GM10248 (cell line): Measurements from ENCODE around the gene PUS1.

ENCODE experiments used
- CTCF ChIA-PET: fragments of 300-600 bp; sonication (Branson Sonifier 250); formaldehyde crosslinking; extraction: SDS; loops from one replicate; lab custom pipeline; 2021; ENCODE audit warnings: antibody characterized with exemption; lab: Yijun Ruan, JAX
- POLR2A ChIA-PET: fragments of 350-650 bp; sonication (Branson Sonifier 250); formaldehyde crosslinking; extraction: SDS; loops from one replicate; lab custom pipeline; 2020; ENCODE audit warnings: antibody characterized with exemption; lab: Yijun Ruan, JAX
- DNase-seq: peaks from one replicate; pipeline ENCODE4 v3.0.0; 2012; ENCODE audit errors: extremely low spot score
- CTCF ChIP-seq: IDR thresholded peaks from 2 replicates; pipeline ENCODE4 v1.5.1; 2012; ENCODE audit warnings: mild to moderate bottlenecking, low read depth; ENCODE audit errors: extremely low read depth, missing control alignments, control extremely low read depth

PUS1 gene

DNA sequence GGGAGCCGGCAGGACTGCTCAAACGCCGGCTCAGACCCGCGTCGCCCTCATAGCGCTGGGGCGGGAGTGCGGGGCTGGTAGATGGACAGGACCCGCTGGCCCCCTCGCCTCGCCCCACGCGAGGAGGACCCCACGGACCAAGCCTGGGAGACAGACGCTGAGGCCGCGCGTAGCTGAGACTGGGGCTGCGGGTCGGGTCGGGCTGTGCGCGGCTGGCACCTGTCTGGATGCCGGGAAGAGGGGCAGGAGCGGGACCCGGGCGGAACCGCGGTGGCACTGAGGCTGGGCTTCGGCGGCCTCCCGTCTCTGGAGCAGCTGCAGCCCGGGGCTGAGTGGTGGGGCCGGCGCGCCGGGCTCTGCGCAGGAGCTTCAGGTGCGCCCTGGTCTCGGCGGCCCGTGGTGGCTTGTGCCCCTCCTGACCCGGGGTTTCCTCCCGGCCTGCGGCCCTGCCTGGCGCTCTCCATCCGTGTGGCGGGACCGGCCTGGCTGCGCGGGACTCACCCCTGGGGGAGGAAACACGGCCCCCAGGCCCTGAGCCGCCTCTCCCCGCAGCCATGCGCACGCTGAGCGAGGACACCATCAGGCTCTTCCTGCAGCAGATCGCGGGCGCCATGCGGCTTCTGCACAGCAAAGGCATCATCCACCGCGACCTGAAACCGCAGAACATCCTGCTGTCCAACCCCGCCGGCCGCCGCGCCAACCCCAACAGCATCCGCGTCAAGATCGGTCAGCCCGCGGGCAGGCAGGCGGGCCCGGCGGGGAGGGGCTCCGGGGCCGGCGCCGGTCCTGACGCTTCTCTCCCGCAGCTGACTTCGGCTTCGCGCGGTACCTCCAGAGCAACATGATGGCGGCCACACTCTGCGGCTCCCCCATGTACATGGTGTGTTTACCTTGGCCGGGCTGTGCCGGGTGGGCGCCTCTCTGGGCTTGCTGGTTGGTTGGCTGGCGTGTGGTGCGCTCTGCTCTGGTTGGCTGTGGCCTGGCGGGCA, 20.7 kb upstream of the PUS1 start:
- no peak for DNase-seq
- CTCF ChIA-PET, result no interaction called here
- TF ChIP-seq CTCF, result no peak
- POLR2A ChIA-PET, result no interaction called here

DNA sequence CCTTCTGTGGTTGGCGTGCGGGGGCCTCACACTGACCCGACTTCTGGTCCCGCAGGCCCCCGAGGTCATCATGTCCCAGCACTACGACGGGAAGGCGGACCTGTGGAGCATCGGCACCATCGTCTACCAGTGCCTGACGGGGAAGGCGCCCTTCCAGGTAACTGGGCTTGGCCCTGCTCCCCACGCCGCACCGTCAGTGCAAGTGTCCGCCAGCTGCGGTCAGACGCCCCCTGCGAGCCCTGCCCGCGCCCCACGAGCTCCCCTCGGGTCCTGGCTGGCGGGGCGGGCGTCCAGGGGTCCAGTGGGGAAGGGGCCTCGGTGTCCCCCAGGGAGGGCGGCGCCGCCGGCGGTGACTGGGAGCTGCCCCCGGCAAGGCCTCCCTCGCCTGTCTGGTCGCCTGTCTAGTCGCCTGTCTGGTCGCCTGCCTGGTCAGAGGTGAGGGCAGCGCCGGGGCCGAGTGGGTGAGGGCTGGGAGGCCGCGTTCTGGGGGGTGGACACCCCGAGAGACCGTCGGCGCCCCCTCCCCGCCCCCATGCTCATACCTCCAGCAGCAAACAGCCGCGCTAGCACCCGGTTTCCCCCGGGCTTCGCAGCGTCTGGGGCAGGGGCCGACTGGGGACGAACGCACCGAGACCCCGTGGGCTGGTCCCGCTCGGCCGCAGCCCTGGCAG, 19.9 kb upstream of the PUS1 start:
- no peak for DNase-seq
- TF ChIP-seq CTCF, result no peak
- ChIA-PET CTCF (interaction anchor here (1.5 kb wide), 1 partner anchor 10 kb away, joined by 3 read pairs; no protein-coding TSS in a partner anchor), POLR2A (no interaction called here)

GRCh38 chr12:131909752-131910219, 19.3 kb upstream of the PUS1 start:
- POLR2A ChIA-PET, result no interaction called here
- no peak for TF ChIP-seq CTCF
- no peak for DNase-seq
- CTCF ChIA-PET, result interaction anchor here (1.5 kb wide), 1 partner anchor 11 kb away, joined by 3 read pairs; no protein-coding TSS in a partner anchor

DNA sequence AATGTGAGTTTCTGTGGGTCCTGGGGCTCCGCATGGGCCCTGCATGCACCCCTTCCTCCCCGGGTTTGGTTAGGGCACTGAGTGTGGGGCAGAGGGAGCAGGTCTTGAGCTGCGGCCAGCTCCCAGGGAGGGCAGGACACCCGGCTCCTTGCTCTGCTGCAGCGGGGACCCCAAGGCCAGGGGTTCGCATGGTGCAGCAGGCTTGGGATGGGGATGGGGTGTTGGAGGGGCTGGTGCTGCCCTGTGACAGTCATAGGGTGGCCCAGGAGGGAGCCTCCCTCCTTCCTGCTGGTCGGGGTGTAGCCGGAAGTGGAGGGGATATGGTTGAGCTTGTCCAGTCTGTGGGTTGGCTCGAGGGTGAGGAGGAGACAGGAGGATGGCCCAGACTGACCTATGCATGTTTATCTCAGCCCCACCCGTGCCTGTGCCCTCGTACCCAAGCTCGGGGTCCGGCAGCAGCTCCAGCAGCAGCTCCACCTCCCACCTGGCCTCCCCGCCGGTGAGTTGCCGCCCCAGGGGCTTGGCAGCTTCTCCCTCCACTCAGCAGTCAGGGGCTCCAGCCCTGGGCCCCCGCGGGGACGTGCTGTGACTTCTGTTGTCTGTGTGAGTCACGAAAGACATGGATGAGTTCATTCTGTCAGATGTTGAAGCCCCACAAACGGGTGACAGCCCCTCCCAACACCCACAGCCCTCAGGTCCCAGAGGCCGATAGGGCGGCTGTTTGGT, 18.6 kb upstream of the PUS1 start:
- no peak for TF ChIP-seq CTCF
- POLR2A ChIA-PET, result no interaction called here
- CTCF ChIA-PET, result interaction anchor here (1.5 kb wide), 1 partner anchor 12 kb away, joined by 3 read pairs; no protein-coding TSS in a partner anchor
- no peak for DNase-seq

DNA sequence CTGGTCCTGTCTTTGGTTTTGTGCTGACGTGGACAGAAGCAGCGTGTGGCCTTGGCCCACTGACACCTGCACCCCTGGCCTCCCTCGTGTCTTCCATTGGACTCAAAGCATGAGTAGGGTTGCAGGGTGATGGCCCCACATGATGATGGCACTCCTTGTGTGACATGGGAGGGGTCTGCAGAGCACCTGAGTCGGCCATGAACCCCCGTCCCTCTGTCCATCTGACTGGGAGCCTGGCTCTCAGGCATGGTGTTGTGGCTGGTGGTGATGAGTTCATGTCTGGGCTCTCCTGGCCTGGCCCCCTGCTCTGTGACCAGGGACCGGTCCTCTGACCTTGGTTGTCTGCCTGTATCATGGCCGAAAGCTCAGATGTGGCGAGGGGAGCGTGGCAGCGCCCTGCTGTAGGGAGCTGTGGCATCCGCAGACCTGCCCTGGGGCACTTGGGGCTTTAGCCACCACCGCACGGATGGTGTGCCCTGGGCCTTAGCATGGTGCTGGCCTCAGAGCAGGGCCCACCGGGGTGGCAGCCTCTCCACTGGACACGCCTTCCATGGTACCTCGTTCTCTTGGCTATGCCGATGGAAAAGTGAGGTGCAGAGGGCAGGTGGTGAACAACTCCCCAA, 17.9 kb upstream of the PUS1 start:
- no peak for DNase-seq
- TF ChIP-seq CTCF, result no peak
- ChIA-PET POLR2A (no interaction called here), CTCF (no interaction called here)
